DOHH2 (cell line): ENCODE measurements around the gene OSBPL2.

Experiments used
- H3F3A ChIP-seq: fragments of 200-600 bp; sonication (generic), shearing (Covaris generic); 2 replicates; pipeline ENCODE4 v1.6.0; 2016; ENCODE audit warnings: antibody characterized with exemption, mild to moderate bottlenecking; ENCODE audit not compliant: control insufficient read depth, insufficient read depth
- H3K27ac ChIP-seq: fragments of 200-600 bp; sonication (generic); 2 replicates; pipeline ENCODE4 v1.5.1; 2014; ENCODE audit warnings: low read depth, mild to moderate bottlenecking, low read length, moderate library complexity
- H3K27me3 ChIP-seq: fragments of 200-600 bp; sonication (generic); 2 replicates; pipeline ENCODE4 v1.6.1; 2014; ENCODE audit warnings: mild to moderate bottlenecking, low read length, mixed read lengths; ENCODE audit not compliant: control insufficient read depth
- H3K36me3 ChIP-seq: fragments of 200-600 bp; sonication (generic); 2 replicates; pipeline ENCODE4 v1.6.1; 2014; ENCODE audit warnings: mild to moderate bottlenecking, low read length, moderate library complexity, mixed read lengths; ENCODE audit not compliant: control insufficient read depth
- H3K4me1 ChIP-seq: fragments of 200-600 bp; sonication (generic); 2 replicates; pipeline ENCODE4 v1.6.1; 2014; ENCODE audit warnings: mild to moderate bottlenecking, low read length, mixed read lengths; ENCODE audit not compliant: control insufficient read depth
- H3K4me2 ChIP-seq: fragments of 200-600 bp; sonication (generic); 2 replicates; pipeline ENCODE4 v1.6.0; 2014; ENCODE audit warnings: mild to moderate bottlenecking, low read length, moderate library complexity
- H3K4me3 ChIP-seq: fragments of 200-600 bp; sonication (generic); 2 replicates; pipeline ENCODE4 v1.5.1; 2014; ENCODE audit warnings: mild to moderate bottlenecking, low read length, mixed read lengths
- H3K79me2 ChIP-seq: fragments of 200-600 bp; sonication (generic); 2 replicates; pipeline ENCODE4 v1.6.1; 2014; ENCODE audit warnings: mild to moderate bottlenecking, low read length, mixed read lengths; ENCODE audit not compliant: control insufficient read depth
- H3K9me2 ChIP-seq: fragments of 200-600 bp; sonication (generic); replicated peaks from 2 replicates; pipeline ENCODE4 v1.6.1; 2014; ENCODE audit warnings: mild to moderate bottlenecking, low read length, mixed read lengths; ENCODE audit not compliant: control insufficient read depth
- H3K9me3 ChIP-seq: fragments of 200-600 bp; sonication (generic); 2 replicates; pipeline ENCODE4 v1.6.1; 2014; ENCODE audit warnings: antibody characterized with exemption, low read length, mixed read lengths; ENCODE audit not compliant: control insufficient read depth, insufficient read depth
- H4K20me1 ChIP-seq: fragments of 200-600 bp; sonication (generic); 2 replicates; pipeline ENCODE4 v1.6.0; 2014; ENCODE audit warnings: low read depth, mild to moderate bottlenecking, antibody characterized with exemption, low read length, moderate library complexity; ENCODE audit not compliant: control insufficient read depth, insufficient read depth
- CTCF ChIP-seq: fragments of 200-600 bp; sonication (generic); IDR thresholded peaks from one replicate; pipeline ENCODE4 v1.5.1; 2014; ENCODE audit warnings: antibody characterized with exemption, mild to moderate bottlenecking, low read depth, low read length; ENCODE audit not compliant: poor library complexity, severe bottlenecking
- EZH2phosphoT487 ChIP-seq: fragments of 200-600 bp; sonication (generic); IDR thresholded peaks from 2 replicates; pipeline ENCODE4 v1.6.1; 2017; ENCODE audit warnings: borderline replicate concordance, mild to moderate bottlenecking, antibody characterized with exemption, low read length, moderate library complexity, mixed read lengths

Gene OSBPL2

DNA sequence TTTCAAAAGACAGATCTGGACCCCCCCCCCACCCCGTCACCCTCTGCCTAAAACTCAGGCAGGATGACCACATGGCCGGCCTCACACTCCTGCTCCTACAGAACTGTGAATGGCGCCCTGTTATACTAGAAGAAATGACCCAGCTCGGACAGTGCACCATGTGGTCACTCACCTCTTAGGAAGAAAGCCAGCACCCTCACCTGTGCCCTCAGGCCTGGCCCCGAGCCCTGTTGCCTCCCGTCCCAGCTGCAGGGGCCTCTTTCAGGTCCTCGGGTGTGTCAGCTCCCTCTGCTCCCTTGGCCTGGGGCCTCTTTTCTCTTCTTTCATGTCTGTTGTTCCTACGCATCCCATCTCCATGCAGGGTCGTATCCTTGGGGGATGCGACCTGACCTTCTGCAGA is 23.7 kb downstream of the OSBPL2 start:
- no peaks in the 10 kb centered on the region for H3K27me3 ChIP-seq
- no peaks in the 10 kb centered on the region for H3K4me1 ChIP-seq
- peaks cover 4% of the 10 kb centered on the region for H3K36me3 ChIP-seq
- H3K4me2 ChIP-seq = no peak overlapping the region
- TF ChIP-seq CTCF (no peak), EZH2phosphoT487 (no peak)
- no peaks in the 10 kb centered on the region for H3F3A ChIP-seq
- H3K9me2 ChIP-seq = no peaks in the 10 kb centered on the region
- H3K27ac ChIP-seq = no peak overlapping the region
- no peaks in the 10 kb centered on the region for H3K79me2 ChIP-seq
- H4K20me1 ChIP-seq = 0 out of 2 replicates have a peak, but pooled peaks cover 5% of the 10 kb centered on the region
- H3K4me3 ChIP-seq = no peak overlapping the region
- H3K9me3 ChIP-seq = no peaks in the 10 kb centered on the region

GRCh38 chr20:62263396-62263795 is 25.1 kb downstream of the OSBPL2 start:
- Histone ChIP-seq H3K4me3 (no peak overlapping the region), H3F3A (no peaks in the 10 kb centered on the region), H3K4me1 (no peaks in the 10 kb centered on the region), H3K27ac (no peak overlapping the region), H3K4me2 (no peak overlapping the region), H3K79me2 (no peaks in the 10 kb centered on the region), H4K20me1 (0 out of 2 replicates have a peak, but pooled peaks cover 4% of the 10 kb centered on the region), H3K9me2 (no peaks in the 10 kb centered on the region), H3K9me3 (no peaks in the 10 kb centered on the region), H3K27me3 (no peaks in the 10 kb centered on the region), H3K36me3 (peaks cover 4% of the 10 kb centered on the region)
- no peak for TF ChIP-seq CTCF
- TF ChIP-seq EZH2phosphoT487 = no peak

DNA sequence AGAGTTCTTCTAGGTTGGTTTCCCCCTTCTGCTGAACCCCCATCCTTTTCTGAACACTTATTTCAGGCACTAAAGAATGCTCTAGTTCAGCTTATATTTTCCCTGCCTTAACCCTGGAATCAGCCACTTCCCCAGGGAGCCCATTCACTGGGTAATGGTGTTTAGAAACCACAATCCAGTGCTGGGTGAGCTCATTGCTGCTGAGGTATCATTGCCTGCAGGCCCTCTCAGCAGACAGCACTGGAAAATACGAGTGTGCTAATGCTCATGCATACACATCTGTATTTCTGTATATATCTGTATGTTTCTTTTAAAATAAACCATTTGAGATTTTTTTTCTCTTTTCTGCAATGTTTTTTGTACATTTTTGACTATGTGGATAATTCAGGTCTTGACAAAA is 27.0 kb downstream of the OSBPL2 start:
- TF ChIP-seq EZH2phosphoT487 (no peak), CTCF (no peak)
- H3K27me3 ChIP-seq = no peaks in the 10 kb centered on the region
- H3K27ac ChIP-seq = no peak overlapping the region
- no peaks in the 10 kb centered on the region for H3K9me2 ChIP-seq
- H3K9me3 ChIP-seq = no peaks in the 10 kb centered on the region
- peaks cover 4% of the 10 kb centered on the region for H3K36me3 ChIP-seq
- H3F3A ChIP-seq = no peaks in the 10 kb centered on the region
- H3K4me1 ChIP-seq = no peaks in the 10 kb centered on the region
- H4K20me1 ChIP-seq = no peaks in the 10 kb centered on the region
- H3K4me3 ChIP-seq = no peak overlapping the region
- H3K4me2 ChIP-seq = no peak overlapping the region
- no peaks in the 10 kb centered on the region for H3K79me2 ChIP-seq

- peaks cover 4% of the 10 kb centered on the region for H3K36me3 ChIP-seq
- no peak overlapping the region for H3K4me3 ChIP-seq
- H3F3A ChIP-seq = no peaks in the 10 kb centered on the region
- no peaks in the 10 kb centered on the region for H3K27me3 ChIP-seq
- no peaks in the 10 kb centered on the region for H3K9me3 ChIP-seq
- H4K20me1 ChIP-seq = no peaks in the 10 kb centered on the region
- no peak overlapping the region for H3K27ac ChIP-seq
- no peaks in the 10 kb centered on the region for H3K9me2 ChIP-seq
- no peaks in the 10 kb centered on the region for H3K79me2 ChIP-seq
- H3K4me2 ChIP-seq = no peak overlapping the region
- no peaks in the 10 kb centered on the region for H3K4me1 ChIP-seq
- TF ChIP-seq CTCF = no peak
- TF ChIP-seq EZH2phosphoT487 = no peak
These were observed 28.0 kb downstream of the OSBPL2 start for GRCh38 chr20:62266340-62266739.
